ENCODE data around the gene MAN2A1. TPM values are rescaled to one million over a fixed set of nuclear protein-coding genes. Genes with fewer than 3 reads are reported as not detected.

Gene MAN2A1
- total RNA-seq, 1 donor from 2014 or later = 43.6 TPM

GRCh38 chr5:109693535-109694400 is 4.0 kb downstream of the MAN2A1 start:
- no peaks in the 10 kb centered on the region for H3K27me3 ChIP-seq
- intact Hi-C loops (cut with DNase I) = no loop called here
- no peak overlapping the region for H3K27ac ChIP-seq
- ATAC-seq (no peak), DNase-seq (no peak)
- TF ChIP-seq, protein P1, sequence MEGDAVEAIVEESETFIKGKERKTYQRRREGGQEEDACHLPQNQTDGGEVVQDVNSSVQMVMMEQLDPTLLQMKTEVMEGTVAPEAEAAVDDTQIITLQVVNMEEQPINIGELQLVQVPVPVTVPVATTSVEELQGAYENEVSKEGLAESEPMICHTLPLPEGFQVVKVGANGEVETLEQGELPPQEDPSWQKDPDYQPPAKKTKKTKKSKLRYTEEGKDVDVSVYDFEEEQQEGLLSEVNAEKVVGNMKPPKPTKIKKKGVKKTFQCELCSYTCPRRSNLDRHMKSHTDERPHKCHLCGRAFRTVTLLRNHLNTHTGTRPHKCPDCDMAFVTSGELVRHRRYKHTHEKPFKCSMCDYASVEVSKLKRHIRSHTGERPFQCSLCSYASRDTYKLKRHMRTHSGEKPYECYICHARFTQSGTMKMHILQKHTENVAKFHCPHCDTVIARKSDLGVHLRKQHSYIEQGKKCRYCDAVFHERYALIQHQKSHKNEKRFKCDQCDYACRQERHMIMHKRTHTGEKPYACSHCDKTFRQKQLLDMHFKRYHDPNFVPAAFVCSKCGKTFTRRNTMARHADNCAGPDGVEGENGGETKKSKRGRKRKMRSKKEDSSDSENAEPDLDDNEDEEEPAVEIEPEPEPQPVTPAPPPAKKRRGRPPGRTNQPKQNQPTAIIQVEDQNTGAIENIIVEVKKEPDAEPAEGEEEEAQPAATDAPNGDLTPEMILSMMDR (IDR thresholded peaks at IDR 0.05) = no peak
- H3K36me3 ChIP-seq = no peaks in the 10 kb centered on the region
- H3K4me1 ChIP-seq = peaks cover 41% of the 10 kb centered on the region
- no peak overlapping the region for H3K4me3 ChIP-seq
- H3K9me3 ChIP-seq = no peaks in the 10 kb centered on the region

GRCh38 chr5:109694451-109694891 is 4.7 kb downstream of the MAN2A1 start:
- intact Hi-C loops (cut with DNase I) = no loop called here
- H3K27me3 ChIP-seq = no peaks in the 10 kb centered on the region
- no peak for ATAC-seq
- H3K9me3 ChIP-seq = no peaks in the 10 kb centered on the region
- H3K27ac ChIP-seq = no peak overlapping the region
- H3K4me1 ChIP-seq = peaks cover 41% of the 10 kb centered on the region
- TF ChIP-seq, protein P1 (IDR thresholded peaks at IDR 0.05) = no peak
- no peaks in the 10 kb centered on the region for H3K36me3 ChIP-seq
- H3K4me3 ChIP-seq = no peak overlapping the region
- no peak for DNase-seq

- H3K27me3 ChIP-seq = no peaks in the 10 kb centered on the region
- peaks cover 41% of the 10 kb centered on the region for H3K4me1 ChIP-seq
- ATAC-seq (no peak), DNase-seq (no peak)
- TF ChIP-seq, protein P1 (IDR thresholded peaks at IDR 0.05) = no peak
- H3K4me3 ChIP-seq = no peak overlapping the region
- H3K9me3 ChIP-seq = no peaks in the 10 kb centered on the region
- intact Hi-C loops (cut with DNase I) = no loop called here
- H3K27ac ChIP-seq = peak overlapping the region; percentile 18
- no peaks in the 10 kb centered on the region for H3K36me3 ChIP-seq
Observed at GRCh38 chr5:109695005-109695926, 5.5 kb downstream of the MAN2A1 start.

DNA sequence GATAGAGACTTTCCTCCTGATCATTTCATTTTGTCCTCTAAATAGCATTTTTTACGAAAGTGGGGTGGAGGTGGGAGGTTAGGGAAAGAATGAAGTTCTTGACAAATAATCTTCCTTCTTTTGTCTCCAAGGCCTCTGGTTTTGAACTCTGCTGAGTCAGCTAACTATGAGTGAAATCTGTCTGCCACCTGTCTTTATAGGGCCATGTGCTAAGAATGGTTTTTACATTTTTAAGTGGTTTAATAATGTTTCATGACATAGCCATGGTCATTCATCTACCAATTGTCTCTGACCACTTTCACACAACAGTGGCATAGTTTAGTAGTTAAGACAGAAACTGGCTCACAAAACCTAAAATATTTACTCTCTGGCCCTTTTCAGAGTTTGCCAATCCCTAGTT is 7.6 kb downstream of the MAN2A1 start:
- H3K4me1 ChIP-seq = peaks cover 41% of the 10 kb centered on the region
- no peak overlapping the region for H3K4me3 ChIP-seq
- ATAC-seq (no peak), DNase-seq (no peak)
- intact Hi-C loops (cut with DNase I) = no loop called here
- TF ChIP-seq, protein P1 (IDR thresholded peaks at IDR 0.05) = no peak
- no peak overlapping the region for H3K27ac ChIP-seq
- no peaks in the 10 kb centered on the region for H3K27me3 ChIP-seq
- no peaks in the 10 kb centered on the region for H3K36me3 ChIP-seq
- H3K9me3 ChIP-seq = no peaks in the 10 kb centered on the region

- H3K27ac ChIP-seq = no peak overlapping the region
- H3K9me3 ChIP-seq = no peaks in the 10 kb centered on the region
- H3K36me3 ChIP-seq = no peaks in the 10 kb centered on the region
- H3K4me3 ChIP-seq = no peak overlapping the region
- DNase-seq (no peak), ATAC-seq (no peak)
- intact Hi-C loops (cut with DNase I) = no loop called here
- TF ChIP-seq, protein P1 (IDR thresholded peaks at IDR 0.05) = no peak
- H3K4me1 ChIP-seq = peaks cover 33% of the 10 kb centered on the region
- H3K27me3 ChIP-seq = no peaks in the 10 kb centered on the region
Observed at GRCh38 chr5:109700516-109701153, 10.9 kb downstream of the MAN2A1 start.
